GM20000 (cell line): ENCODE measurements around the gene TMEFF2.
A peak's percentile ranks its signal among the peaks of the same experiment; 100 is the strongest.
"Not testable (repeated sequence)": the region's sequence is repeated elsewhere in the genome, so short reads cannot be mapped to it uniquely, and the experiment has no call there.

ENCODE experiments used
- DNase-seq: peaks from one replicate; pipeline ENCODE4 v3.0.0; 2012; ENCODE audit warnings: low spot score
- CTCF ChIP-seq: IDR thresholded peaks from 2 replicates; pipeline ENCODE4 v1.5.1; 2012; ENCODE audit warnings: mild to moderate bottlenecking, control low read depth; ENCODE audit errors: extremely low read depth, missing control alignments

Gene TMEFF2

DNA sequence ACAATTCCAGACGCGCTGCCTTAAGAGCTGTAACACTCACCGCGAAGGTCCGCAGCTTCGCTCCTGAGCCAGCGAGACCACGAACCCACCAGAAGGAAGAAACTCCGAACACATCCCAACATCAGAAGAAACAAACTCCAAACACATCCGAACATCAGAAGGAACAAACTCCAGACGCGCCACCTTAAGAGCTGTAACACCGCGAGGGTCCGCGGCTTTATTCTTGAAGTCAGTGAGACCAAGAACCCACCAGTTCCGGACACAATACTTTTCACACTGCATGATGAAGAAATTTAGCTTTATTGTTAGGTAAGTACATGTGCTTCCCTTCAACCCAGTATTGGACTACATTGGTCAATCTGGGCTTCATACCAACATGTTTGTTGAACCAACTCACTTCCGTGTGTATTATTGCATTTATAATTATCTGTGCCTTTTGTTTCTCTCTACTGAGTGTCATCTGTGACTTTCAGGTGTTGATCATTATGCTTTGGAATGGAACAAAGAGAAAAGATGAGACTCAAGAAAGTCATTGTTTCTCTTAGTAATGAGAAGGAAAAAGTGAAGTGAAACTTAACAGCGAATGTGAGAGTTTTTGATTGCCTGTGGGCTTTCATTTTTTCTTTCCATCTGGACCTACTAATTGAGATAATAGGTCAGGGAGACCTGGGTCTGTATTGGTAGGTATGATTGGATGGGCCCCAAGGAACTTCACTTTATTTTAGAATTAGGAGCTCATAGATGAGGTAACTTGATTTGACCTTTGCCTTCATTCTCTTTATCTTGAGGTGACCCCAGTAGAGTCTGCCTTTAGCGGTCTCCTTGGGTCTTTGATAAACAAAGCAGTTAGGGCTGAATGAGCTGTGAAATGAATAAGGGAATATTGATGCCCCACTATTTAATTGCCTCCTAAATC, 271.7 kb downstream of the TMEFF2 start:
- no peak for TF ChIP-seq CTCF
- DNase-seq: peak; percentile 87

GRCh38 chr2:191921650-191922049, 273.1 kb downstream of the TMEFF2 start:
- DNase-seq: not testable (repeated sequence)

DNA sequence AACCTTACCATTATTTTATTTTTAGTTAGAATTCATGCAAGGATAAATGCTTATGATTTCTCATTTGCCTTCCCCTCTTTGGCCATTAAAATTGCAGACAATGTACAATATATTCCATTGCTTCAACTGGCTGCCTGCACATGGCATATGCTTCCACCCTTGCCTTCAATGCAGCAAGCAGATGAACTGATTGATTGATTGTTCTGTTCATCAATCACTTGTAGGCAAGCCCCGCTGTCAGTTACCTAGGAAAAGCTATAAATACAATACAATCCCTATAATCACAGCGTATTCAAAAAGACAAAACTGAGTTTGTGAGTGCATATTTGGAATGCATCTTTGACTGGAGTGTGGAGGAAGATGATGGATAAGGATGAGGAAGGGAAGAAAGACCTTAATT, 274.2 kb downstream of the TMEFF2 start:
- no peak for TF ChIP-seq CTCF
- DNase-seq: no peak

GRCh38 chr2:191917967-191918651, 276.6 kb downstream of the TMEFF2 start:
- TF ChIP-seq CTCF: no peak
- DNase-seq: no peak

GRCh38 chr2:191917430-191917881, 277.3 kb downstream of the TMEFF2 start:
- TF ChIP-seq CTCF: no peak
- DNase-seq: no peak

DNA sequence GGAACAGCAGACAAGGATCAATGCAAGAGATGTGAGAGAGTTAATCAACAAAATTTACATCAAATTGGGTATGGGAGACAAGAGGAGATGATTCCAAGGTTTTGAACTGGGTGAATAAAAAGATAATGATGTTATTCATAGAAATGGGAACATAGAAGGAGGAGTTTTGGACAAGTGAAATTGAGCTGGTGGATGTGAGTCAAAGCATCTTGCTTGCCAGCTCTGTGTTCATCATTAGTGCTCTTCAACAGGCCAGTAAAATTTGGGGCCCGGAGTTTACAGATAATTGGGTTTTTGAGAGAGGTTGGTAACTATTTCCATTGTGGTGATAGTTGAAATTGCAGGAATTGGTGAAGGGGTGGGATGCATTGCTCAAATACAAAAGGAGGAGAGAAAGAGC, 277.9 kb downstream of the TMEFF2 start:
- DNase-seq: no peak
- TF ChIP-seq CTCF: no peak

DNA sequence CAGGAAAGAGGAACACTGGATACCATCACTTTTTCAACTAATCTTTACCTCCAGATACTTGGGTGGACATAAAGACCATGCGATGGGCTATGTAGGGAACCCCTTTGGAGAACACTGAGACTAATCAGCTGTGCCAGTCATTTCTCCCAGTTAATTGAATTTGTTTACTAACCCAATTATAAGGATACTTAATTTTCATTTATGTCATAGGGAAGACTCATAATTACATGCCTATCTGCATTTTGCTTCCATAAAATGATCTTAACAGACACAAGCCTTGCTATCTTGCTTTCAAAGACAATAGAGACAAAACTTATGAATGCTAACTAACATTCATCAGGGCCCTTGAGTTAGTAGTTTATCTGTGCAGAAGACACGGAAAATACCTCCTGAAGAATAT, 279.0 kb downstream of the TMEFF2 start:
- no peak for TF ChIP-seq CTCF
- DNase-seq: no peak
